Esophagus squamous epithelium (tissue), 4 donors: ENCODE results near the gene NTNG2.

Experiments used
- CTCF ChIP-seq, 6 experiments: fragments of 450-650 bp in 4 of 6; fragments of 200-600 bp in 2 of 6; sonication (generic) in 2 of 6; IDR thresholded peaks; one replicate each; pipeline ENCODE4 v1.5.1; 2016 to 2019; ENCODE audit warnings: antibody characterized with exemption in 6 of 6, mild to moderate bottlenecking in 4 of 6, moderate library complexity in 4 of 6
- POLR2A ChIP-seq, 4 donors: fragments of 450-650 bp; IDR thresholded peaks; one replicate each; pipeline ENCODE4 v1.6.1; 2017; ENCODE audit warnings: antibody characterized with exemption in 4 of 4, mild to moderate bottlenecking in 4 of 4, moderate library complexity in 3 of 4

DNA sequence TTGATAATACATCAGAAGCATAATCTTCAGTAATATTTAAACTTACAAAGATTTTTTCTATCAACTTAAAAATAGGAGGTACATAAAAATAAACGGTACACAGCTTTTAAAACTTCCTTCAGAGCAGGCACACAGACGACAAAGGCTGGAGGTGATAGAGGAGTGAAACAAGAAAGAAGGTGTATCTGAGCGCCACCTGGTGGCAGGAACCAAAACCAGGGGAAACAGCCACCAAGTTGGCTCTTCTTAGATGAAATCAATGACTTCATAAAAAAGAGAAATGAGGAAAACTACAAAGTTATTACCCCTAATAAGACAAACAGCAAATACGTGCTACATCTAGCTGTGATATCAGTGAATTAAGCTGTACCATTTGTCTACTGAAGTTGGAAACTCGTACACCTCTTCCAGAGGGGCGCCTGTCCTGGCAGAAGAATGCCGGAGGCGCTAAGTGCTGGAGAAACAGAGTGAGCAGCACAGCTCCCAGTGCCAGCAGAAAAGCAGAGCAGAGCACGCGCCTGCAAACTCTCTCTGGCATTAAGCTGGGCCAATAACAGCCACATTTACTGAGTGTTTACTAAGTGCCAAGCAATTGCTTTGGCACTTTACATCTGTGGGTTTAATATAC, 107.0 kb downstream of the NTNG2 start:
- TF ChIP-seq CTCF (IDR thresholded peaks at IDR 0.05) (peak; percentile 27 to 90 (median 75)), POLR2A (IDR thresholded peaks at IDR 0.05) (no peak)
